ENCODE measurements around the gene QRFP. TPM values are rescaled to one million over a fixed set of nuclear protein-coding genes. Genes with fewer than 3 reads are reported as not detected.

The QRFP gene
- total RNA-seq, 4 donors from 2014 or later: not detected

- Histone ChIP-seq H3K27ac (replicated peaks in 1 of 4) (peak overlapping the region; percentile 81 to 87 (median 84)), H3K27me3 (peaks cover 0 to 63% (median 13%) of the 10 kb centered on the region in 4 donors), H3K36me3 (no peaks in the 10 kb centered on the region), H3K9me3 (no peaks in the 10 kb centered on the region), H3K4me1 (peaks cover 38 to 88% (median 72%) of the 10 kb centered on the region in 4 donors), H3K4me3 (peak overlapping the region in 3 of 4 donors; percentile 6 to 40 (median 29))
- WGBS: 28% methylated on average over 10 of the region's 26 CpGs
- TF ChIP-seq, protein P1, sequence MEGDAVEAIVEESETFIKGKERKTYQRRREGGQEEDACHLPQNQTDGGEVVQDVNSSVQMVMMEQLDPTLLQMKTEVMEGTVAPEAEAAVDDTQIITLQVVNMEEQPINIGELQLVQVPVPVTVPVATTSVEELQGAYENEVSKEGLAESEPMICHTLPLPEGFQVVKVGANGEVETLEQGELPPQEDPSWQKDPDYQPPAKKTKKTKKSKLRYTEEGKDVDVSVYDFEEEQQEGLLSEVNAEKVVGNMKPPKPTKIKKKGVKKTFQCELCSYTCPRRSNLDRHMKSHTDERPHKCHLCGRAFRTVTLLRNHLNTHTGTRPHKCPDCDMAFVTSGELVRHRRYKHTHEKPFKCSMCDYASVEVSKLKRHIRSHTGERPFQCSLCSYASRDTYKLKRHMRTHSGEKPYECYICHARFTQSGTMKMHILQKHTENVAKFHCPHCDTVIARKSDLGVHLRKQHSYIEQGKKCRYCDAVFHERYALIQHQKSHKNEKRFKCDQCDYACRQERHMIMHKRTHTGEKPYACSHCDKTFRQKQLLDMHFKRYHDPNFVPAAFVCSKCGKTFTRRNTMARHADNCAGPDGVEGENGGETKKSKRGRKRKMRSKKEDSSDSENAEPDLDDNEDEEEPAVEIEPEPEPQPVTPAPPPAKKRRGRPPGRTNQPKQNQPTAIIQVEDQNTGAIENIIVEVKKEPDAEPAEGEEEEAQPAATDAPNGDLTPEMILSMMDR (IDR thresholded peaks at IDR 0.05): peak in 1 of 3 experiments; percentile 5
- TF ChIP-seq POLR2AphosphoS5 (IDR thresholded peaks at IDR 0.05): no peak
- no peak for DNase-seq (ENCODE audit: extremely low spot score)
- intact Hi-C loops (cut with DNase I): no loop called here
Observed at GRCh38 chr9:130933114-130934046, 36.8 kb upstream of the QRFP start.

DNA sequence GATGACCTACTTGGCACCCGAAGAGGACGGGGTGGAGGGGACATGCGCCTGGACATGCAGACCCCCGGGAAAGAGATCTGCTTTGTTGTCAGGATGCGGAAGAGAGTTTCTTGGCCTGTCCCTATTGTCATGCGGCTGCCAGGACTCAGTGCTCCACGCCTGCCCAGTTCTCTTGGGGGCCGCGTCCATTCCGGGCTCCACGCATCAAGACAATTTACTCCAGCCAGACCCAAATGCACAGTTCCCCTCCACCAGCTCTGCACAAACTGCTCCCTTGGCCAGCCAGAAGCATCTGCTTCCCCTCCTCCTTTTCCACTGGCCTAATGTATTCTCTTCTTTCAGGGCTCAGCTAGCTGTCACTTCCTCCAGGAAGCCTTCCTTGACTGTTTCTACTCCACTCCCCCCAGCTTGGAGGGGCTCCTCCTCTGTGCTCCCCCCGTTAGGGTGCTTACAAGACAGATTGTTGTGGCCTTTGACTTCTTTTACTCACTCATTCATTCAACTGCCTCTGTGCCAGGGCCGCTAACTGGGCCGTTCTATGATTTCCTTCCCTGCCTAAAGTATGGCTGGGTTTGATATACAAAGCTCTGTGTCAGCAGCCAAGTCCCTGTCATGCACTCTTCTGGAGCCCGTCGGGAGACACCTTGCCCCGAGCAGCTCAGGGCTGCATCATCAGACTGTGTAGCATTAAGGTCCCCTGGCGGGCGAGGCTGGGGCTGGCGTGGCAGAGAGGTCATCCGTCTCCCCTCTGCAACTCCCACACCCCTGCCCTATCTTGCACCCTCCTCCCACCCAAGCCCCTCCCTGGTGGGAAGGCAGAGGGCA is 35.9 kb upstream of the QRFP start:
- Histone ChIP-seq H3K27ac (replicated peaks in 1 of 4) (peak overlapping the region; percentile 81 to 87 (median 84)), H3K4me3 (peak overlapping the region in 3 of 4 donors; percentile 6 to 40 (median 29)), H3K9me3 (no peaks in the 10 kb centered on the region), H3K27me3 (peaks cover 0 to 54% (median 4%) of the 10 kb centered on the region in 4 donors), H3K4me1 (peaks cover 34 to 85% (median 68%) of the 10 kb centered on the region in 4 donors), H3K36me3 (no peaks in the 10 kb centered on the region)
- DNase-seq (ENCODE audit: extremely low spot score): no peak
- intact Hi-C loops (cut with DNase I): no loop called here
- TF ChIP-seq EP300 (IDR thresholded peaks at IDR 0.05) (no peak), POLR2AphosphoS5 (IDR thresholded peaks at IDR 0.05) (peak; percentile 75 to 90)
- TF ChIP-seq, protein P1 (IDR thresholded peaks at IDR 0.05): peak; percentile 40 to 63 (median 54)
- WGBS: 31% methylated on average over 17 of the region's 21 CpGs

DNA sequence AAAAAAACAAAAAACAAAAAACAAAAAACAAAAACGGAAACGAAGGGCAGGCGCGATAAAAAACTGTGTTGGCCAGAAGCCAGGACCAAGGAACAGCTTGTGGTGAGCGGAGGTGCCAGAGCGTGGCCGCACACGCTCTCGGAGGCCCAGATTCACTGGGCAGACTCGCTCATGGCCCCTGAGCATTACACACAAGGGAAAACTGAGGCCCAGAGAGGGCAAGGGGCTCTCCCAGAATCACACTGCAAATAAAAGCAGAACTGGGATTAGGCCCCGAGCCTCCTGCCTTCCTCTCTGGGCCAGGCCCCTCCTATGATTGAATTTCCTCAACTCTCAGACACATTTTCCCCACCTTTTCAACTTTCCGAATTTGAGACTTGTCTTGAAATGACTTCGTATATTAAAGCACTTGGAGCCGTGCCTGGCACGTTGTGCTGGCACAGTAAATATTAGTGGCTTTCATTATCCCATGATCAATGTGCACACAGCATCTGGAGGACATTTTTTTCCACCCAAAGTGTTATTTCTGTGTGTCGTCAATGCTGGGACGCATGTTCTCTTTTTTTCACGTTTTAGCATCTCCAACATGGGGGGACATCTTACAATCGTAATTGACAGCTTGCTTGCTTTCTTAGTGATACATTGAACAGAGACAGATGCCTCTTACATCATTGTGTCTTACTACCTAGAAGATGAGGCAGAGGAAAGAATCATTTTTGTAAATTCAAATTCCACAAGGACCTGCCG is 35.1 kb upstream of the QRFP start:
- H3K4me1 ChIP-seq: peaks cover 34 to 77% (median 62%) of the 10 kb centered on the region in 4 donors
- intact Hi-C loops (cut with DNase I): no loop called here

DNA sequence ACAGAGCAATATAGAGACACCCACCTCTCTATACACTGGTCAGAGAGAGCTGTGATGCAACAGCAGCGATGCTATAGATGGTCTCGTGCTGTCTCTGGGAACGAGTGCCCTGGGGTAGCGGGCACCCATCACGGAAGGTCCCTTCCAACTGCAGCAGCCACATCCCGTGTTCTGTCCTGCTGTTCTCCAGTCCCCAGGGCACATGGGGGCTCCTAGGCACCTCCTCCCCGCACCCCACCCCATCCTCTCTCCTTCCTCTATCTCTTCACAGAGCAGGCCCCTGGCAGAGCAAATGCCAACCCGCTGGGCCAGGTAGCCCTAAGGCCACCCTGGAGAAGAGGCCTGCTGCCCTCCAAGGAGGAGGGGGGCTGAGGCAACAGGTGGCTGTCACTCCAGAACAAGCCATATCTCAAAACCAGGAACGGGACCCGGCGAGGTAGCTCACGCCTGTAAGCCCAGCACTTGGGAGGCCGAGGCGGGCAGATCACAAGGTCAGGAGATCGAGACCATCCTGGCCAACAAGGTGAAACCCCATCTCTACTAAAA is 34.3 kb upstream of the QRFP start:
- H3K4me1 ChIP-seq: peaks cover 34 to 73% (median 58%) of the 10 kb centered on the region in 4 donors
- TF ChIP-seq, protein P1 (IDR thresholded peaks at IDR 0.05): no peak
- TF ChIP-seq POLR2AphosphoS5 (IDR thresholded peaks at IDR 0.05) (no peak), POLR2A (IDR thresholded peaks at IDR 0.05; ENCODE audit: low read depth) (no peak), EP300 (IDR thresholded peaks at IDR 0.05) (no peak)
- no peak overlapping the region for H3K27ac ChIP-seq (replicated peaks in 1 of 4)
- no peak overlapping the region for H3K4me3 ChIP-seq
- DNase-seq (ENCODE audit: extremely low spot score): no peak
- H3K27me3 ChIP-seq: peaks cover 0 to 38% (median 2%) of the 10 kb centered on the region in 4 donors
- H3K36me3 ChIP-seq: no peaks in the 10 kb centered on the region
- no peaks in the 10 kb centered on the region for H3K9me3 ChIP-seq
- WGBS: 95% methylated on average over 15 of the region's 15 CpGs
- intact Hi-C loops (cut with DNase I): no loop called here

More for the DNA sequence above, 35.1 kb upstream of the QRFP start:
- TF ChIP-seq EP300 (IDR thresholded peaks at IDR 0.05): no peak
- no peak for TF ChIP-seq POLR2AphosphoS5 (IDR thresholded peaks at IDR 0.05)
- no peak for TF ChIP-seq POLR2A (IDR thresholded peaks at IDR 0.05; ENCODE audit: low read depth)
- TF ChIP-seq, protein P1 (IDR thresholded peaks at IDR 0.05): no peak
- Histone ChIP-seq H3K4me3 (no peak overlapping the region), H3K27ac (replicated peaks in 1 of 4) (peak overlapping the region in 3 of 4 donors; percentile 81 to 87 (median 82)), H3K9me3 (no peaks in the 10 kb centered on the region), H3K36me3 (no peaks in the 10 kb centered on the region), H3K27me3 (peaks cover 0 to 46% (median 3%) of the 10 kb centered on the region in 4 donors)
- 70% methylated on average over 20 of the region's 20 CpGs for WGBS
- no peak for DNase-seq (ENCODE audit: extremely low spot score)

Measured in esophagus muscularis mucosa (tissue), 4 donors.